ENCODE measurements around the gene TSNAXIP1. TPM values are rescaled to one million over a fixed set of nuclear protein-coding genes. Genes with fewer than 3 reads are reported as not detected.

TSNAXIP1 gene
- total RNA-seq, 1 donor: 1.8 TPM

DNA sequence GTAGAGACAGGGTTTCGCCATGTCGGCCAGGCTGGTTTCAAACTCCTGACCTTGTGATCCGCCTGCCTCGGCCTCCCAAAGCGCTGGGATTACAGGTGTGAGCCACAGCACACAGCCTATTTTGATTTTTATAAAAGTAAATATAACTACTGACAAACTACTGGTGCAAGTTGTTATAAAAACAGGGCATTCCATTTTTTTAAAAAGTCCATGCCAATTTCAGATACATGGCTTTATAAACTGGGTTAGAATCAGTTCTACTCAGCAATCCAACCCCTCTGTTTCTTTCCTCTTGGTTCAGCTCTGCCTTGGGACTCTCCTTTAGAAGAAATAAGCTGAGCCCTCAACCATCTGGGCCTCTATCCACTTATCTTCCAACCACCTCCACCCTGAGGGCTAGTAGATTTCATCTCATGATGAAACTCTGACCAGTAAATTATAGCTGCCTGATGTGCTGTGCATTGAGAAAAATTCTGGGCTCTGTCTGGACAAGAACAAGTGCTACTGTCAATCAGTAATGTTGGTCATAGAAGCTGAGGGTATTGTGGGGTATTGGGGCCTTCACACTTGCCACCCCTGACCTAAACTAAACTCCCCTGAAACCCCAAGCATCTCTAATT lies 10.5 kb upstream of the TSNAXIP1 start:
- H4K20me1 ChIP-seq (ENCODE audit: insufficient read depth, low read length): peaks cover 11% of the 10 kb centered on the region
- TF ChIP-seq CTCF (IDR thresholded peaks at IDR 0.05; ENCODE audit: extremely low read depth, low read depth, low read length): no peak
- no peak overlapping the region for H3K27ac ChIP-seq (ENCODE audit: low read depth, low read length)
- H3K4me3 ChIP-seq (ENCODE audit: insufficient read depth, low read length): no peak overlapping the region
- DNase-seq (ENCODE audit: insufficient read length, low spot score, missing footprints): no peak
- H2AFZ ChIP-seq (ENCODE audit: low read length): no peak overlapping the region
- H3K4me2 ChIP-seq (ENCODE audit: insufficient read depth, low read length): no peak overlapping the region
- peaks cover 43% of the 10 kb centered on the region for H3K79me2 ChIP-seq (ENCODE audit: insufficient read depth, low read length)
- H3K36me3 ChIP-seq (ENCODE audit: insufficient read depth, low read length): no peaks in the 10 kb centered on the region
- no peaks in the 10 kb centered on the region for H3K9me3 ChIP-seq (ENCODE audit: low read depth, low read length)
- no peaks in the 10 kb centered on the region for H3K27me3 ChIP-seq (ENCODE audit: insufficient read depth, low read length)
- no peaks in the 10 kb centered on the region for H3K4me1 ChIP-seq (ENCODE audit: insufficient read depth, low read length)

DNA sequence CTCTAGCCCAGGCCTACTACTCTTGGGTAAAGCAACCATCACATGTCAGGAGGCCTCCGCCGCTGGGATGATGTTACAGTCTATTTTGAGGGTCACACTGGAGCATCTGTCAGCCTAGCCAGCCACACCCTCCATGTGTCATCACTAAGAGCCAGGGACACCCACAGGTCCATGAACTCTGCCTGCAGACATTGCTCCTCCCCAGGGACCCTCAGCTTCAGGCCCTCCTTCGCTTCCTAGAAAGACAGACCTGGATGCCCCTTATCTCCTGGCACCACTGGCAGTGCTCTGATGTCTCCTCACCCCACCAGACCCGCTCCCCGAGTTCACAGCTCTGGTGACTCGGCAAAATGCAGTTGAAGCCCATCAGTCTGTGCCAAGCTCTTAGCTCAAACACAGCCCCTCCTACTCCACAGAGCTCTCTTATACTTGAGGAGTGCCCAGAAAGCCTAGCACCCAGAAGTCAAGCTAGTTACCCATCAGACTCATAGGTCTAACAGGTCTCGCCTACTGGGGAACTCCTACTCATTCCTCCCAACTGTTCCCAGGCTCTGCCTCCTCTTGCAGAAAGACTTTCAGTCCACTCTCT lies 6.3 kb upstream of the TSNAXIP1 start:
- Histone ChIP-seq H3K9me3 (ENCODE audit: low read depth, low read length) (no peaks in the 10 kb centered on the region), H3K36me3 (ENCODE audit: insufficient read depth, low read length) (peaks cover 6% of the 10 kb centered on the region), H3K4me3 (ENCODE audit: insufficient read depth, low read length) (no peak overlapping the region), H3K4me2 (ENCODE audit: insufficient read depth, low read length) (no peak overlapping the region), H3K27me3 (ENCODE audit: insufficient read depth, low read length) (no peaks in the 10 kb centered on the region), H3K4me1 (ENCODE audit: insufficient read depth, low read length) (peaks cover 3% of the 10 kb centered on the region), H4K20me1 (ENCODE audit: insufficient read depth, low read length) (peaks cover 16% of the 10 kb centered on the region), H3K79me2 (ENCODE audit: insufficient read depth, low read length) (peaks cover 74% of the 10 kb centered on the region), H3K27ac (ENCODE audit: low read depth, low read length) (peak overlapping the region; percentile 24), H2AFZ (ENCODE audit: low read length) (no peak overlapping the region)
- DNase-seq (ENCODE audit: insufficient read length, low spot score, missing footprints): peak; percentile 77
- no peak for TF ChIP-seq CTCF (IDR thresholded peaks at IDR 0.05; ENCODE audit: extremely low read depth, low read depth, low read length)

DNA sequence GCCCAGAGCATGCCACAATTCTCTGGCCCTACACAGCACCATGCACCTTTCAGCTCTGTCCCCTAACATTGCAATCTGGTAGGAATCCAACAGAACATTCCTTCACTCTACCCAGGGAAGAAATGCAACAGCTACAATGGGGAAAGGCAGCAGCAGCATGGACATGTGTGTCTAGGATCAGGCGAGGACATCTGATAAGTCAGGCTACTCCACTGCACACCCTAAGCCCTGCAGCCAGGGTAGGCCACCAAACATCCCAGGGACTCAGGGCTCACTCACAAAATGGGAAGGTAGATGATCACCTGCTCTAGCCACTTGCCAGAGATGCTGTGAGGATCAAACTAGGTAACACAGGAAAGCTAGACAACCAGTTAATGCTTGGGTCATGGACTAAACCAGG lies 5.4 kb upstream of the TSNAXIP1 start:
- Histone ChIP-seq H3K4me2 (ENCODE audit: insufficient read depth, low read length) (no peak overlapping the region), H3K9me3 (ENCODE audit: low read depth, low read length) (no peaks in the 10 kb centered on the region), H4K20me1 (ENCODE audit: insufficient read depth, low read length) (peaks cover 20% of the 10 kb centered on the region), H3K36me3 (ENCODE audit: insufficient read depth, low read length) (peaks cover 6% of the 10 kb centered on the region), H3K4me3 (ENCODE audit: insufficient read depth, low read length) (no peak overlapping the region), H3K27ac (ENCODE audit: low read depth, low read length) (no peak overlapping the region), H3K4me1 (ENCODE audit: insufficient read depth, low read length) (peaks cover 7% of the 10 kb centered on the region), H3K27me3 (ENCODE audit: insufficient read depth, low read length) (no peaks in the 10 kb centered on the region), H3K79me2 (ENCODE audit: insufficient read depth, low read length) (peaks cover 81% of the 10 kb centered on the region), H2AFZ (ENCODE audit: low read length) (no peak overlapping the region)
- TF ChIP-seq CTCF (IDR thresholded peaks at IDR 0.05; ENCODE audit: extremely low read depth, low read depth, low read length): no peak
- no peak for DNase-seq (ENCODE audit: insufficient read length, low spot score, missing footprints)

DNA sequence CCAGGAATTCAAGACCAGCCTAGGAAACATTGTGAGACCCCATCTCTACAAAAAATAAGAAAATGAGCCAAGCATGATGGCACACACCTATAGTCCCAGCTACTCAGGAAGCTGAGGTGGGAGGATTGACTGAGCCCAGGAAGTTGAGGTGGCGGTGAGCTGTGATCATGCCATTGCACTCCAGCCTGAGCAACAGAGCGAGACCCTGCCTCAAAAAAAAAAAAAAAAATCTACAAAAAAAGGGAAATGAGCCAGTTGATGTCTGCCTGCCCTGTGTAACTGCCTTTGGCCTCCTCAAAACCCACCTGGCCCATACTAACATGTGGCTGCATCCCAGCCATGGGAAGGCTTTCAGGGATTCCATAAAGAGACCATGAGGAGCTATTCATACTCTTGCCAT lies 4.8 kb upstream of the TSNAXIP1 start:
- no peak overlapping the region for H3K4me2 ChIP-seq (ENCODE audit: insufficient read depth, low read length)
- peaks cover 76% of the 10 kb centered on the region for H3K79me2 ChIP-seq (ENCODE audit: insufficient read depth, low read length)
- peaks cover 6% of the 10 kb centered on the region for H3K36me3 ChIP-seq (ENCODE audit: insufficient read depth, low read length)
- no peak overlapping the region for H3K27ac ChIP-seq (ENCODE audit: low read depth, low read length)
- no peak for TF ChIP-seq CTCF (IDR thresholded peaks at IDR 0.05; ENCODE audit: extremely low read depth, low read depth, low read length)
- H3K4me3 ChIP-seq (ENCODE audit: insufficient read depth, low read length): no peak overlapping the region
- no peak for DNase-seq (ENCODE audit: insufficient read length, low spot score, missing footprints)
- H4K20me1 ChIP-seq (ENCODE audit: insufficient read depth, low read length): peaks cover 17% of the 10 kb centered on the region
- H2AFZ ChIP-seq (ENCODE audit: low read length): no peak overlapping the region
- no peaks in the 10 kb centered on the region for H3K9me3 ChIP-seq (ENCODE audit: low read depth, low read length)
- H3K4me1 ChIP-seq (ENCODE audit: insufficient read depth, low read length): peaks cover 7% of the 10 kb centered on the region
- no peaks in the 10 kb centered on the region for H3K27me3 ChIP-seq (ENCODE audit: insufficient read depth, low read length)
